ENCODE measurements around the gene HDHD3.

- TF ChIP-seq TCF4 (CRISPR knock-in tag; IDR thresholded peaks at IDR 0.05; ENCODE audit: borderline replicate concordance) (no peak), TSHZ2 (CRISPR knock-in tag; IDR thresholded peaks at IDR 0.05) (no peak), SNAI2 (CRISPR knock-in tag; IDR thresholded peaks at IDR 0.05) (no peak), ARNTL (CRISPR knock-in tag; IDR thresholded peaks at IDR 0.05; ENCODE audit: borderline replicate concordance, low read depth) (no peak)
Observed at GRCh38 chr9:113369855-113370140, 7.0 kb downstream of the HDHD3 start.
